HG03135 (cell line): ENCODE data around the gene YIPF4.
"Not testable (repeated sequence)": the region's sequence is repeated elsewhere in the genome, so short reads cannot be mapped to it uniquely, and the experiment has no call there.

Source experiments
- ATAC-seq: cut with Tn5 transposase; IDR thresholded peaks from one replicate; pipeline ENCODE4 v1.9.1; 2021; ENCODE audit warnings: mild to moderate bottlenecking, moderate library complexity; ENCODE audit not compliant: unreplicated experiment

The YIPF4 gene

DNA sequence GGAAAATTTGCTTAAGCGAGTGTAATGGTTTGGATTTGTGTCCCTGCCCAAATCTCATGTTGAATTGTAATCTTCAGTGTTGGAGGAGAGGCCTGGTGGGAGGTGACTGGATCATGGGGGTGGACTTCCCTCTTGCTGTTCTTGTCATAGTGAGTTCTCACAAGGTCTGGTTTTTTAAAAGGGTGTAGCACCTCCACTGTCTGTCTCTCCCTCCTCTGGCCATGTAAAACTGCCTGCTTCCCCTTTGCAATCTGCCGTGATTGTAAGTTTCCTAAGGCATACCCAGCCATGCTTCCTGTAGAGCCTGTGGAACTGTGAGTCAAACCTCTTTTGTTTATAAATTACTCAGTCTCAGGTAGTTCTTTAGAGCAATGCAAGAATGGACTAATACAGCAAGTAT is 6.6 kb downstream of the YIPF4 start:
- no peak for ATAC-seq

DNA sequence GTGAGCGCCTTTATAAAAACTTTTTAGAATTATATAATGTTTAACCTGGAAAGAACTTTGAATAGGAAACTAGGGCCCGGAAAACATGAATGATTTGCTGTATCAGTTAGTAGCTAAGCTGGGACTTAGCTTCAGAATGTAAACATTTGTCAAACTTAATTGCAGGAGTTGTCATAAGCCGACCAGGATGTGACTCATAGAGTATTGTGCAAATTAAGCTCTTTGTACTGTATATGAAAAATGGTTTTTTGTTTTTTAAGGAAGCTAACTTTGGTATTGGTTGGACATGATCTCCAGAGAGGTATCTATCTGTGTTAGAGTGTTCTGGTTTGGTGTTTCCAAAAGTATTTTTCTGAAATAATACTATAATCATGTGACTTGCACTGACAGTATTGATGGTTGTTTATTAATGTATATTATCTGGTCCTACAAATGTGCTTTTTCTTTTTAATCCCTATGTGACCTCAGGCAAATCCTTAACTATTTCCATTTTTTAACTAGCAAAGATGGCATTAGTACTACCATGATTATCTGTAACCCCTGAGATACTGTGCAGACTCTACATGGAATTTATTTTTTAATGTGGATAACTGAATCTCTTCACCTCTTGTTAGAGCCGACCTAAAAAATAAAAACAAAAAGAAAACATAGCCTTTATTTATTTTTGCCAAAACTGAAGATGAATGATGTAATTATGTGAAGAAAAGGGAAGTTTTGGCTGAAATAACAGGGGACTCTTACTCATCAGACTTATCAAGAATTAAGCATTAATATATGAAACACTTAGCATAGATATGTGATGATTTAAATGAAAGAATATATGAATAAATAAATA is 11.7 kb downstream of the YIPF4 start:
- no peak for ATAC-seq

DNA sequence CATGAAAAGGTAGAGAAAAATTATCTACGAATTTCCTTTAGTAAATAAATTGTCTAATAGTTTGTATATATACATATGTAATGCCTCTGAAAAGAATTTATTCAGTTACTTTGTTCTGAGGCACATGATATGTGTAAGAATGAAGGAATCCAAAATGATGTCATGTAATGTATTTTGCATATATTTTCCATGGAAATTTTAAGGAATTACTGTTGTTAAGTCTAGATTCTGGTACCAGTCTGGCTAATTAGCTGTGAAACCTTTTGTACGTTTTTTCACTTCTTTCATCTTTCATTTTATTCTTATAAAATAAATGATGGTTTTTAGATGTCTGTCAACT is 12.3 kb downstream of the YIPF4 start:
- no peak for ATAC-seq

DNA sequence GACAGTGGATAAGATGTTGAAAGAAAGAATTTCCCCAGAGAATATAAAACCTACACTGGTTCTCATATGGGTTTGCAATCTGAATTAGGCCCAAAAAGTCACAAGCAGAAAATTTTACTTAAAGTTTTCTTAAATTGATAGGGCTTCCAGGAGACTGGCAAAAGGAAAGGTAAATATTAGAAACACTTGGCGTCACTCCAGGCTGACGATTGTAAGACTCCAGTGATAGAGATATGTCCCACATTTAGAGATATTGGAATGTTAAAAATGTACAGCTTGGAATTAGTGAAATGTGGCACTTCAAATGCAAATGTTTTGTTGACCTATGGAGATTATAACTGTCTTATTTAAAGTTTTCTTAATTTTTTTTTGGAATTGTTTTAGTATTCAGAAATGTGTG is 14.0 kb downstream of the YIPF4 start:
- no peak for ATAC-seq

DNA sequence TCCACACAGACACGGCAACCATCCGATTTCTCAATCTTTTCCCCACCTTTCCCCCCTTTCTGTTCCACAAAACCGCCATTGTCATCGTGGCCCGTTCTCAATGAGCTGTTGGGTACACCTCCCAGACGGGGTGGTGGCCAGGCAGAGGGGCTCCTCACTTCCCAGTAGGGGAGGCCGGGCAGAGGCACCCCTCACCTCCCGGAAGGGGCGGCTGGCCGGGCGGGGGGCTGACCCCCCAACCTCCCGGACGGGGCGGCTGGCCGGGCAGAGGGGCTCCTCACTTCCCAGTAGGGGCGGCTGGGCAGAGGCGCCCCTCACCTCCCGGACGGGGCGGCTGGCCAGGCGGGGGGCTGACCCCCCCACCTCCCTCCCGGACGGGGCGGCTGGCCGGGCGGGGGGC is 15.8 kb downstream of the YIPF4 start:
- not testable (repeated sequence) for ATAC-seq

DNA sequence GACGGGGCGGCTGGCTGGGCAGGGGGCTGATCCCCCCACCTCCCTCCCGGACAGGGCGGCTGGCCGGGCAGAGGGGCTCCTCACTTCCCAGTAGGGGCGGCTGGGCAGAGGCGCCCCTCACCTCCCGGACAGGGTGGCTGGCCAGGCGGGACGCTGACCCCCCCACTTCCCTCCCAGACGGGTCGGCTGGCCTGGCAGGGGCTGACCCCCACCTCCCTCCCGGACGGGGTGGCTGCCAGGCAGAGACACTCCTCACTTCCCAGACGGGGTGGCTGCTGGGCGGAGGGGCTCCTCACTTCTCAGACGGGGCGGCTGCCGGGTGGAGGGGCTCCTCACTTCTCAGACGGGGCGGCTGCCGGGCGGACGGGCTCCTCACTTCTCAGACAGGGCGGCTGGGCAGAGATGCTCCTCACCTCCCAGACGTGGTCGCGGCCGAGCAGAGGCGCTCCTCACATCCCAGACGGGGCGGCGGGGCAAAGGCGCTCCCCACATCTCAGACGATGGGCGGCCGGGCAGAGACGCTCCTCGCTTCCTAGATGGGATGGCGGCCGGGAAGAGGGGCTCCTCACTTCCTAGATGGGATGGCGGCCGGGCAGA is 16.4 kb downstream of the YIPF4 start:
- ATAC-seq, result not testable (repeated sequence)

DNA sequence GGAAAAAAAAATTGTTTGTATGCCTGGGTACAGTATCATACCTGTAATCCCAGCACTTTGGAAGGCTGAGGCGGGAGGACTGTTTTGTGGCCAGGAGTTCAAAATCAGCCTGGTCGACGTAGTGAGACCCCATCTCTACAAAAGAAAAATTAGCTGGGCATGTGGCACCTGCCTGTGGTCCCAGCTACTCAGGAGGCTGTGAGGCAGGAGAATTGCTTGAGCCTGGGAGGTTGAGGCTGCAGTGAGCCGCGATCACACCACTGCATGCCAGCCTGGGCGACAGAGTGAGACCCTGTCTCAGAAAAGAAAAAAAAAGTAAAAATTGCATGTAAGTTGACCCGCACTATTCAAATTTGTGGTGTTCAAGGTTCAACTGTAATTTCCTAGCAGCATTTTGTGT is 32.9 kb downstream of the YIPF4 start:
- no peak for ATAC-seq

DNA sequence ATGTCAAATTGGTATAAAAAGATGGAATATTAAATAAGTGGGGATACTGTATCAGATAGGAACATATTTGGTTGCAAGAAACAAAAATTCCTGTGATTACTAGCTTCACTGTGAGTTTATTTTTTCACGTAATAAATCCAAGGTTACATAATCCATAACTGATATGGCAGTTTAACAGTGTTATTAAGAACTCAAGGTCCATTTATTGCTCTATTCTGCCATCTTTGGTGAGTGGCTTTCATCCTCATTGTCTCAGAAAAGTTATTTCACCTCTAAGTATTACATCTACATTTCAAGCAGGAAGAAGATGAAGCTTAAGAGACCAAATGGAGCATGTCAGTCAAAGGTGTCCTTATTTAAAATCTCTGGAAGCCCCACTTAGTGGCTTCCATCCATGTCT is 37.2 kb downstream of the YIPF4 start:
- no peak for ATAC-seq

DNA sequence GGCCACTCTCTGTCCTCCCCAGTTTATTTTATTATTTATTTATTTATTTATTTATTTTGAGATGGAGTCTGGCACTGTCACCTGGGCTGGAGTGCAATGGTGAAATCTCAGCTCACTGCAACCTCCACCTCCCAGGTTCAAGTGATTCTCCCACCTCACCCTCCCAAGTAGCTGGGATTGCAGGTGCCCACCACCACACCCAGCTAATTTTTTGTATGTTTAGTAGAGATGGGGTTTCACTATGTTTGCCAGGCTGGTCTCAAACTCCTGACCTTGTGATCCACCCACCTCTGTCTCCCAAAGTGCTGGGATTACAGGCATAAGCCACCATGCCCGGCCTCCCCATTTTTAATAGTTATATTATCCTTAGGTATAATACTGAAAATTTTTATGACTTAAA is 51.0 kb downstream of the YIPF4 start:
- ATAC-seq, result not testable (repeated sequence)

DNA sequence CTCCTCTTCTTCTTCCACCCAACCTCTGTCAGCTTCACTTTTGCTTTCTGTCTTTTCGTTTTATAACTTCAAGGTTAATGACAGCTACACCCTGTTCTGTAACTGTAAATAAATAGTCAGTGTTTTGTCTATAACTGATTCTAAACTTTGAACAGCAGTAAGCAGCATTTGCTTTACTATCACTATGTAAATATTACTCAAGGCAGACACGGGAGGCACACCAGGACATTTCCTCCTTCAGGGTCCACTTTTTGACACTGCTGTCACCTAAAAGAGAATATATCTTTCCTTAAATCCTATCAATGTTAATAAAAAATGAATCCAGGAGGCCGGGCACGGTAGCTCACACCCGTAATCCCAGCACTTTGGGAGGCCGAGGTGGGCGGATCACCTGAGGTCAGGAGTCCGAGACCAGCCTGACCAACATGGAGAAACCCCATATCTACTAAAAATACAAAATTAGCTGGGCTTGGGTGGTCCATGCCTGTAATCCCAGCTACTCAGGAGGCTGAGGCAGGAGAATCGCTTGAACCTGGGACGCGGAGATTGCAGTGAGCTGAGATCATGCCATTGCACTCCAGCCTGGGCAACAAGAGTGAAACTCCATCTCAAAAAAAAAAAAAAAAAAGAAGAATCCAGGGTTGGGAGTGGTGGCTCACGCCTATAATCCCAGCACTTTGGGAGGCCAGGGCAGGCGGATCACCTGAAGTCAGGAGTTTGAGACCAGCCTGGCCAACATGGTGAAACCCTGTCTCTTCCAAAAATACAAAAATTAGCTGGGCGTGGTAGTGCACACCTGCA is 51.7 kb downstream of the YIPF4 start:
- not testable (repeated sequence) for ATAC-seq

DNA sequence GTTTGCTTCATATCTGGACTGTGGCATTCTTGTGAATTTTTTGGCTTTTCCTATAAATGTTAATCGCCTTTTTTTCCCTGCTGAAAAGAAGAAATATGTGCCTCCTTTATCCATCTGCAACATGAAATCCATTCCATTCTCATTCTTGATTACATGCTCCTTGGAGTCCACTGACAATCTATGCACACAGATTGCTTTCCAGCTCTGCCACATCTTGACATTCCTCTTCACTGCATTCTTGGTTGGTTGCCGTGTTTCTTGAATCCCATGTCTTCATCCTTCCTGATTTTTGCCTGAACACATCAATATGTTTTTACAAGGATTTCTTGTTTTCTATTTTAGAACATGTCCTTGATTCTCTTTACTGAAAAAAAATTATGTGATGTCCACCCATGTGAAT is 52.4 kb downstream of the YIPF4 start:
- ATAC-seq, result no peak

DNA sequence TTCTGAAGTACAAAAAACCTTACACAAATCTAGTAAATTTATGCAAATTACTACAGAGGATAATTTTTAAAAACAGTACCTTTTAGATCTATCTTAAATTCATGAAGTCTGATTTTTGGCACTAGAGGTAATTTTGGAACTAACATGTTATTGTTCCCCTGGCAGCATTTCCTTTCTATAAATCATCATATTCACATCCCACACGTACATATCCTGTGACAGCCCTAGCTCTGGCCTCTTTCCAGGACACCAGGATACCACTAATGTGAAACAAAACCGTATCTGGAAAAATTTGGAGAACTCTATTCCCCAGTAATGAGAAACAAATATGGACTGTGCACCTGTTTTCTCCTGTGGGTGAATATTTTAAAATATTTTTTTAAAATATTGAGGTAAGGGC is 65.1 kb downstream of the YIPF4 start:
- no peak for ATAC-seq

DNA sequence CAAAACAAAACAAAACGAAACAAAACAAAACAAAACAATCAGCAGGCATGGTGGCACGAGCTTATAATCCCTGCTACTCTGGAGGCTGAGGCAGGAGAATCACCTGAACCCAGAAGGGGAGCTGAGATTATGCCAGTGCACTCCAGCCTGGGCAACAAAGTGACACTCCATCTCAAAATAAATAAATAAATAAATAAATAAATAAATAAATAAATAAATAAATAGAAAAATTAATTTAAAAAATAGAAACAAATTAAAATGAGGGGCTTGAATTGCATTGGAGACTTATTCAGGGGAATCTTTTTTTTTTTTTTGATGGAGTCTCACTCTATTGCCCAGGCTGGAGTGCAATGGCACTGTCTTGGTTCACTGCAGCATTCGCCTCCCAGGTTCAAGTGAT is 73.1 kb downstream of the YIPF4 start:
- not testable (repeated sequence) for ATAC-seq

DNA sequence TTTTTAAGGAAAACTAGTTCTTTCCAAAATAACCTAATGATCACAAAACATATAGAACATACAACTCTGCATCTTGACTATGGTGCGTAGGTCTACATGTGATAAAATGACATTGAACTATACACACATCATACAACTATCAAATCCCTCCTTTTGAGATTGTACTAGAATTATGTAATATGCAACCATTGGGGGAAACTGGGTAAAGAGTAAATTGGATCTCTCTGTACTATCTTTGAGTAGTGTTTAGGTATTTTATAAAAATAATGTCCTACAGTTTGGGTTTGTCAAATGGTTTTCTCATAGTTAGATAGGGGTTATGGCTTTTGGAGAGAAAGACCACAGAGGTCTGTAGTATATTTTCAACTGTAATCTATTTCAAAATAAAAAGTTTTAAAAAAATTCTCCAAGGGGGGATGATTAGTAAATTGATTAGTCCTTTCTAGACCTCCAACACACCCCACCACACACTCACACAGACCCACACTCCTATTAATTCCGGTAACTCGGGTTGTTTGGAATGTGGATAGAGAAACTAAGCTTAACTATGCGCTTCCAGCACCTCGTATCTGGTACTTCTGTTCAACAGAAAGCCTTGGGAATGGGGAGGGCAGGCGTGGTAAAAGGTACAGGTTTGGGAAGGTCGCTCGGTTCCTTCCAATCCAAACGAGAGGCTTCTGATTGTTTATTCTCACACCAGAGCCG is 78.4 kb downstream of the YIPF4 start:
- ATAC-seq, result no peak

DNA sequence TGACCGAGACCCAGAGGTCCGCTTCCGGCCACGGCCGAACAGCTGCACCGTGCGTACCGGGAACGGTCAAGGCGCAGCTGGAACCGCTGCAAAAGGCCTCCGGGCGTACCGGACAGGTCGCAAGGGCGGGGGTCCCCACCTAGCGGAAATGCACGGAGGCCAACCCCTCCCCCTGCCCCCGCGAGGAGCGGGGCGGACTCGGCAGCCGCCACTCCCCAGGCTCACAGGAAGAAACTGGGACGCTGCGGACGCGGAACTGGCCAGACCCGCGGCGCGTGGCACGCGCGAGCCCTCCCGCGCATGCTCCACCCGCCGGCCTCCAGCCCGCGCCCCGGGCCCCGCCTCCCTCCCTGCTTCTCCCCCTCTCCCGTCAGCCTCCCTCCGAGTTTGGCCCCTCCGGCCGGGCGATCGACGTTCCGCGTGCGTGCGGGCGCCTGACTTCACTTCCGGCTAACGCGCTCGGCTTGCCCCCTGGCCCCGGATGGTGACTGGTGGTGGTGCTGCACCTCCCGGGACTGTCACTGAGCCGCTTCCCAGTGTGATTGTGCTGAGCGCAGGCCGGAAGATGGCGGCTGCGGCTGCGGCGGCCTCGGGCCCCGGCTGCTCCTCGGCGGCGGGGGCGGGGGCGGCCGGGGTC is 79.1 kb downstream of the YIPF4 start, which contains the start of gene BIRC6:
Gene BIRC6 (plus strand): TSS at position 343 of the 637 bp plus-strand sequence. CDS start 139 bp downstream, at position 482.
- peak; percentile 88 for ATAC-seq

DNA sequence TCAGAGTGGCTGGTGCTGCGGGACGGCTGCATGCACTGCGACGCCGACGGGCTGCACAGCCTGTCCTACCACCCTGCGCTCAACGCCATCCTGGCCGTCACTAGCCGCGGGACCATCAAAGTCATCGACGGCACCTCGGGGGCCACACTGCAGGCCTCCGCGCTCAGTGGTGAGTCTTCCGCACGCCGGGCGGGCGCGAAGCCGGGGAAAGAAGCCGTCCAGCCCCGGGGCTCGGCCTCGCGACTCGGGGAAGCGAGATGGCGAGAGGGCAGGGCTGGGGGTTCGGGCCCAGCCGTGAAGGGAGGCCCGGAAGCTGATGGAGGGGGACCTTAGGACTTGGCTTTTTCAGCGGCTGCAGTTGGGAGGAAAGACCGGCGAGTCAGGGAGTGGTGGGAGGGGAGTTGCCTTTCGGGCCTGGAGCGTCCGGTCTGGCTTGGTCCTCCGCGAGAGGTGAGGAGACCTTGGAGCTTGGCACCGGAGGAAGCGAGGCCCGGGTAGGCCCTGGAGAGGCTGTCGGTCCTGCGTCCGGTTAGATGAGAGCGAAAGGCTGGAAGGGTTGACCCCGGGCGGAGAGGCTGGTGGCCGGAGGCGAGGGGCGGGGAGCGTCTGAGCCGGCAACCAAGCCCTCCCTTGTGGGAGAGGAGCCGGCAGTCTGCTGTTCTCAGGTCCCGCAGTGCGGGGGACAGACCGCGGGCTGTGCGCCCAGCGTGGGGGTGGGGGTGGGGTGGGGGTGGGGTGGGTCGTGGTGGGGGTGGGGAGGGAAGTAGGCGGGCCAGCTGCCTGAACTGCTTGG is 79.8 kb downstream of the YIPF4 start:
- ATAC-seq, result peak; percentile 8

DNA sequence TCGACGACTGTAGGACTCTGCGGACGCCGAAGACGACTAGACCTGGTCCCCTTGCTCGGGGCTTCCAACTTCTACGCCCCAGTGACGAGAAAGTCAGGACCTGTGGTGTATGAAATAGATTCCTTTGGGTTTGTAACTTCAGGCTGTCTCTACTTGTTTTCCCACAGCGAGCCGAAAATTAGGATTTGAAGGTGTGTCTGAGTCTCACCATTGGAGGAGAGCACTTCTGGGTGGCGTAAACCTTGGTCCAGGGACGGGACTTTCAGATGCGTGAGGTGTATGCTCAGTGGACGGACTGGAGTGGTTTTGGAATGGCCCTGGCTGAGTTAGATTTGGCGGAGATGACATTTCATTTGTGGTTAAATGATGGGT is 80.4 kb downstream of the YIPF4 start:
- no peak for ATAC-seq

DNA sequence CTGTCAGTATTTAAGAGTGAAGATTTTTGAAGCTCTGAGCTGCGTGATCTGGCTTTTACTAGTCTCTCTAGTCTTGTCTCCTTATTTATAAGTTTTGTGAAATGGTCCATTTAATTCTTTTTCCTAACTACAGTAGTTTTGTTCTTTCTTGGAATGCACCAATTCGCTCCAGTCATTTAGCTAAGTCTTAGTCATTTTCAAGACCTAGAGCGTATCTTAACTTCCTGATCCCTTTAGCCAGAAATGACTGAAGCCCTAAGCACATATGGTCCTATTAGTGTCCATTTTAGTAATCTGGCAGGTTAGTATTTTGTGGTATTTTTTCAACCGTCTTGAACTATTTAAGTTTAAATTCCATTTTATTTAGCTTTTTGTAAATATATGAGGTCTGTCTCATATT is 82.7 kb downstream of the YIPF4 start:
- ATAC-seq, result no peak

DNA sequence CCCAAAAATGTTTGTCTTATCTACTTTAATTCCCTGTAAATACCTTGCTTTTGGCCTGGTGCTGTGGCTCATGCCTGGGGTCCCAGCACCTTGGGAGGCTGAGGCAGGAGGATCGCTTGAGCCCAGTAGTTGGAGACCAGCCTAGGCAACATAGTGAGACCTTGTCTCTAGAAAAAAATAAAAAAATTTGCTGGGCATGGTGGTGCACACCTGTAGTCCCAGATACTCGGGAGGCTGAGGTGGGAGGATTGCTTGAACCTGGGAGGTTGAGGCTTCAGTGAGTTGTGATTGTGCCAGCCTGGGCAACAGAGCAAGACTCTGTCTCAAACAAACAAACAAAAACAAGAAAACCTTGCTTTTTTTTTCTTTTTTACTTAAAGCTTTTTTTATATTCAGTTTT is 85.3 kb downstream of the YIPF4 start:
- ATAC-seq, result not testable (repeated sequence)

DNA sequence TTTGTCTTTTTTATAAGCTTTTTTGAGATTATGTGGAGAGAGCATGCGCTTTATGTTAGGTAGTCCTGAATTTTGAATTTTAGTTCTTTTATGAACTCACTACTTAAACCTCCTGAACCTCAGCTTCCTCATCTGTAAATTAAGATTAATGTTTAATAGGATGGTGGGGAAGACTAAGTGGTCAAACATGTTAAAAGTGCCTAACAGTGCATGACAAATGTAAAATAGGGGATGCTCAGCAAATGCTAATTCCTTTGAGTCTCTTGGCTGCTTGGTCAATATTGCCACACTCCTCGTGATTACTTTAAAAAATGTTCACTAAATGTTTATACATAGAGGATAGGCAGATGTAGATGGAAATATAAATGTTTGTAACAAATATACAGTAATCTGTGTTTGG is 85.9 kb downstream of the YIPF4 start:
- ATAC-seq, result peak; percentile 77
